Mucosa of descending colon (tissue), 3 donors: Measurements from ENCODE around the gene ZBTB17. TPM values are rescaled to one million over a fixed set of nuclear protein-coding genes. Genes with fewer than 3 reads are reported as not detected.
"Not testable (repeated sequence)": the region's sequence is repeated elsewhere in the genome, so short reads cannot be mapped to it uniquely, and the experiment has no call there.

Source experiments
- ATAC-seq: fragments of 200-7000 bp; cut with Tn5 transposase; one replicate; pipeline ENCODE4 v1.9.1; 2020; ENCODE audit warnings: mild to moderate bottlenecking, moderate library complexity
- DNase-seq, 3 donors: peaks; one replicate each; pipeline ENCODE4 v3.0.0-alpha.2; 2020
- H3K36me3 ChIP-seq: fragments of 200-600 bp; one replicate; pipeline ENCODE4 v1.8.0; 2021; ENCODE audit warnings: low read depth, mild to moderate bottlenecking
- H3K4me1 ChIP-seq: fragments of 200-600 bp; one replicate; pipeline ENCODE4 v1.8.0; 2021; ENCODE audit warnings: low read depth, mild to moderate bottlenecking
- H3K4me3 ChIP-seq: fragments of 200-600 bp; one replicate; pipeline ENCODE4 v1.8.0; 2021; ENCODE audit warnings: mild to moderate bottlenecking
- H3K9me3 ChIP-seq: fragments of 200-600 bp; one replicate; pipeline ENCODE4 v1.8.0; 2021; ENCODE audit warnings: mild to moderate bottlenecking
- CTCF ChIP-seq: fragments of 200-600 bp; IDR thresholded peaks from one replicate; pipeline ENCODE4 v1.8.0; 2022; ENCODE audit warnings: antibody characterized with exemption, mild to moderate bottlenecking
- intact Hi-C, 2 donors: fragments of 100-400 bp; cut with DNase I in 1 of 2; cut with micrococcal nuclease in 1 of 2; formaldehyde crosslinking; loops; one replicate each; pipeline versions ENCODE4 v1.11.0 to v1.11.1; 2022; cut with DNase I, micrococcal nuclease
- total RNA-seq, 3 donors: library from RNA; stranded (reverse); fragmentation: NEBNext Ultra II Directional in 2 of 3; extraction: Animal tissue kit (Norgen Biotek cat#: 25700) in 2 of 3; gene quantifications; one replicate each; pipeline versions ENCODE4 v1.2.1 to v1.2.4, GENCODE V29; 2021 to 2023
- donor health status: DM: no; HTN: no; CAD: no; lungs with moderate emphysema.
- donor health status: DM: no; HTN: no; CAD: no.
- donor health status: DM: no; HTN: yes; CAD: no.

Gene ZBTB17
- total RNA-seq, 3 donors from 2014 or later: 29.2 to 40.8 (median 34.6) TPM

- no peak for ATAC-seq
Observed at GRCh38 chr1:15900662-15901279, 75.1 kb downstream of the ZBTB17 start.

GRCh38 chr1:15899266-15899665, 76.6 kb downstream of the ZBTB17 start:
- TF ChIP-seq CTCF: no peak
- Histone ChIP-seq H3K4me1 (no peaks in the 10 kb centered on the region), H3K9me3 (no peaks in the 10 kb centered on the region), H3K4me3 (no peak overlapping the region), H3K36me3 (no peaks in the 10 kb centered on the region)
- intact Hi-C loops: no loop called here
- DNase-seq (no peak), ATAC-seq (no peak)

More at GRCh38 chr1:15900662-15901279, 75.1 kb downstream of the ZBTB17 start:
- intact Hi-C loops: no loop called here
- no peak overlapping the region for H3K4me3 ChIP-seq
- H3K9me3 ChIP-seq: no peaks in the 10 kb centered on the region
- DNase-seq: no peak
- no peaks in the 10 kb centered on the region for H3K4me1 ChIP-seq
- TF ChIP-seq CTCF: no peak
- no peaks in the 10 kb centered on the region for H3K36me3 ChIP-seq

DNA sequence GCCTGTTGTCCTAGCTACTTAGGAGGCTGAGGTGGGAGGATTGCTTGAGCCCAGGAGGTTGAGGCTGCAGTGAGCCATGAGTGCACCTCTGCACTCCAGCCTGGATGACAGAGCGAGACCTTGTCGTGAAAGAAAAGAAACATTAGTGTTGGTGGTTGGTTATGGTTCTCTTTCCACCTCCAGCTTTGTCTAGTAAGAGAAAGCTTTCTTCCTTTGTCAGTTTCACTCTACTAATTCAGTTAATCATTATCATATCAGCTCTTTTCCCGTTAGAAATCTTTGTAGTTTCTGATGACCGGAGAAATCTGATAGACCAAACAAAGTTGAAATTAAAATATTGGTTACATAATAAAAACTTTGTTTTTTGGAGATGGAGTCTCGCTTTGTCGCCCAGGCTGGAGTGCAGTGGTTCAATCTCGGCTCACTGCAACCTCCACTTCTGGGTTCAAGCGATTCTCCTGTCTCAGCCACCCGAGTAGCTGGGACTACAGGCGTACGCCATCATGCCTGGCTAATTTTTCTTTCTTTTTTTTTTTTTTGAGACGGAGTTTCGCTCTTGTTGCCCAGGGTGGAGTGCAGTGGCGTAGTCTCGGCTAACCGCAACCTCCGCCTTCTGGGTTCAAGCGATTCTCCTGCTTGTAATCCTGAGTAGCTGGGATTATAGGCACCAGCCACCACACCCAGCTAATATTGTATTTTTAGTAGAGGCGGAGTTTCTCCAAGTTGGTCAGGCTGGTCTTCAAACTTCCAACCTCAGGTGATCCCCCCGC, 78.9 kb downstream of the ZBTB17 start:
- H3K9me3 ChIP-seq, H3K4me1 ChIP-seq, DNase-seq, H3K4me3 ChIP-seq, intact Hi-C loops, H3K36me3 ChIP-seq, ATAC-seq: not testable (repeated sequence)

DNA sequence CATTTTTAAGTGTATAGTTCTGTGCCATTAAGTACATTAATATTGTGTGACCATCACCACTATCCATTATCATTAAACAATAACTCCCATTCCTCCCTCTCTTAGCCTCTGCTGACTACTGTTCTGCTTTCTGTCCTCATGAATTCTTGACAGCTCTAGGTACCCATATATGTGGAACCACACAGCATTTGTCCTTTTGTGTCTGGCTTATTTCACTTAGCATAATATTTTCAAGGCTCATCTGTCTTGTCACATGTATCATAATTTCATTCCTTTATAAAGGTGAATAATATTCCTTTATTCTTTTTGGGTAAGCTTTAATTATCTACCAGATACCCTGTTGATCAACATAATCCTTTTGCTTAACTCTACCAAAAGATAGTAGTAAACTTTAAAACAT, 80.7 kb downstream of the ZBTB17 start:
- ATAC-seq (no peak), DNase-seq (no peak)
- intact Hi-C loops: no loop called here
- no peaks in the 10 kb centered on the region for H3K9me3 ChIP-seq
- no peak overlapping the region for H3K4me3 ChIP-seq
- TF ChIP-seq CTCF: no peak
- H3K36me3 ChIP-seq: no peaks in the 10 kb centered on the region
- H3K4me1 ChIP-seq: peaks cover 7% of the 10 kb centered on the region

GRCh38 chr1:15892857-15893599, 82.9 kb downstream of the ZBTB17 start:
- H3K36me3 ChIP-seq, H3K9me3 ChIP-seq, DNase-seq, H3K4me3 ChIP-seq, H3K4me1 ChIP-seq, intact Hi-C loops: not testable (repeated sequence)
- ATAC-seq: peak; percentile 24

Other genes with a start within 250 kb of the ZBTB17 start
- 10 to 100 TPM in 1 of 3 donors, 1 to 10 TPM in 2; 6.4 to 15.7 (median 8.1) TPM for gene SLC25A34, start 239.8 kb downstream of the ZBTB17 start, total RNA-seq
- gene TMEM82, start 233.6 kb downstream of the ZBTB17 start, total RNA-seq: 10 to 100 TPM in 2 of 3 donors, 1 to 10 TPM in 1; 8.0 to 19.7 (median 16.8) TPM
- gene FBLIM1, start 217.3 kb downstream of the ZBTB17 start, total RNA-seq: 100 to 1,000 TPM; 154 to 268 (median 260) TPM
- gene UQCRHL, start 168.5 kb downstream of the ZBTB17 start, total RNA-seq: 1 to 10 TPM; 1.7 to 2.4 (median 2.1) TPM
- 10 to 100 TPM; 48.7 to 60.3 (median 50.6) TPM for gene SPEN, start 128.4 kb downstream of the ZBTB17 start, total RNA-seq
- gene SRARP, start 28.1 kb upstream of the ZBTB17 start, total RNA-seq: not detected
- gene HSPB7, start 41.9 kb upstream of the ZBTB17 start, total RNA-seq: 10 to 100 TPM in 2 of 3 donors, 1 to 10 TPM in 1; 1.5 to 78.0 (median 13.0) TPM
- 1 to 10 TPM in 2 of 3 donors, not detected in 1; 1.3 to 3.4 TPM for gene CLCNKA, start 45.9 kb upstream of the ZBTB17 start, total RNA-seq
- 1 to 10 TPM in 1 of 3 donors, not detected in 2; 1.2 TPM for gene CLCNKB, start 67.7 kb upstream of the ZBTB17 start, total RNA-seq
- 1 to 10 TPM in 1 of 3 donors, not detected in 2; 3.5 TPM for gene FAM131C, start 97.5 kb upstream of the ZBTB17 start, total RNA-seq
- 10 to 100 TPM; 36.8 to 43.5 (median 43.5) TPM for gene EPHA2, start 180.0 kb upstream of the ZBTB17 start, total RNA-seq
- gene ARHGEF19, start 236.6 kb upstream of the ZBTB17 start, total RNA-seq: 10 to 100 TPM in 1 of 3 donors, 1 to 10 TPM in 2; 5.3 to 13.3 (median 9.0) TPM